ENCODE results near the gene LCN10.
A peak's percentile ranks its signal among the peaks of the same experiment; 100 is the strongest.

LCN10 gene

GRCh38 chr9:136722969-136723356 lies 19.8 kb downstream of the LCN10 start:
- H3K36me3 Mint-ChIP-seq: peaks cover 12% of the 10 kb centered on the region
- H3K4me3 Mint-ChIP-seq: no peak overlapping the region
- peaks cover 20% of the 10 kb centered on the region for H3K4me1 Mint-ChIP-seq
- H3K9me3 Mint-ChIP-seq: no peaks in the 10 kb centered on the region
- H3K27ac Mint-ChIP-seq: peak overlapping the region; percentile 35
- no peaks in the 10 kb centered on the region for H3K27me3 Mint-ChIP-seq

GRCh38 chr9:136722093-136722968 lies 20.4 kb downstream of the LCN10 start:
- H3K36me3 Mint-ChIP-seq: peaks cover 12% of the 10 kb centered on the region
- H3K9me3 Mint-ChIP-seq: no peaks in the 10 kb centered on the region
- H3K27ac Mint-ChIP-seq: no peak overlapping the region
- H3K27me3 Mint-ChIP-seq: no peaks in the 10 kb centered on the region
- H3K4me3 Mint-ChIP-seq: no peak overlapping the region
- H3K4me1 Mint-ChIP-seq: peaks cover 20% of the 10 kb centered on the region

GRCh38 chr9:136721339-136722092 lies 21.2 kb downstream of the LCN10 start:
- Mint-ChIP-seq H3K27me3 (no peaks in the 10 kb centered on the region), H3K9me3 (no peaks in the 10 kb centered on the region), H3K4me1 (peaks cover 15% of the 10 kb centered on the region), H3K27ac (no peak overlapping the region), H3K4me3 (no peak overlapping the region), H3K36me3 (peaks cover 7% of the 10 kb centered on the region)

GRCh38 chr9:136720898-136721338 lies 21.8 kb downstream of the LCN10 start:
- H3K27ac Mint-ChIP-seq: no peak overlapping the region
- peaks cover 13% of the 10 kb centered on the region for H3K4me1 Mint-ChIP-seq
- H3K9me3 Mint-ChIP-seq: no peaks in the 10 kb centered on the region
- peaks cover 5% of the 10 kb centered on the region for H3K36me3 Mint-ChIP-seq
- no peak overlapping the region for H3K4me3 Mint-ChIP-seq
- no peaks in the 10 kb centered on the region for H3K27me3 Mint-ChIP-seq

GRCh38 chr9:136720251-136720897 lies 22.4 kb downstream of the LCN10 start:
- H3K9me3 Mint-ChIP-seq: no peaks in the 10 kb centered on the region
- no peaks in the 10 kb centered on the region for H3K27me3 Mint-ChIP-seq
- no peak overlapping the region for H3K4me3 Mint-ChIP-seq
- H3K27ac Mint-ChIP-seq: no peak overlapping the region
- peaks cover 9% of the 10 kb centered on the region for H3K4me1 Mint-ChIP-seq
- peaks cover 5% of the 10 kb centered on the region for H3K36me3 Mint-ChIP-seq

GRCh38 chr9:136719195-136719880 lies 23.4 kb downstream of the LCN10 start:
- Mint-ChIP-seq H3K36me3 (peaks cover 4% of the 10 kb centered on the region), H3K4me1 (peaks cover 4% of the 10 kb centered on the region), H3K27ac (no peak overlapping the region), H3K4me3 (no peak overlapping the region), H3K9me3 (no peaks in the 10 kb centered on the region), H3K27me3 (no peaks in the 10 kb centered on the region)

- H3K4me1 Mint-ChIP-seq: no peaks in the 10 kb centered on the region
- no peak overlapping the region for H3K27ac Mint-ChIP-seq
Observed at GRCh38 chr9:136718345-136719194, 24.2 kb downstream of the LCN10 start.

GRCh38 chr9:136717399-136717798 lies 25.3 kb downstream of the LCN10 start:
- Mint-ChIP-seq H3K4me1 (no peaks in the 10 kb centered on the region), H3K4me3 (no peak overlapping the region), H3K9me3 (no peaks in the 10 kb centered on the region), H3K36me3 (no peaks in the 10 kb centered on the region), H3K27ac (no peak overlapping the region), H3K27me3 (no peaks in the 10 kb centered on the region)

More at GRCh38 chr9:136718345-136719194, 24.2 kb downstream of the LCN10 start:
- H3K4me3 Mint-ChIP-seq: no peak overlapping the region
- H3K36me3 Mint-ChIP-seq: no peaks in the 10 kb centered on the region
- H3K27me3 Mint-ChIP-seq: no peaks in the 10 kb centered on the region
- no peaks in the 10 kb centered on the region for H3K9me3 Mint-ChIP-seq

- no peaks in the 10 kb centered on the region for H3K36me3 Mint-ChIP-seq
- peaks cover 4% of the 10 kb centered on the region for H3K4me1 Mint-ChIP-seq
- no peaks in the 10 kb centered on the region for H3K9me3 Mint-ChIP-seq
- H3K27me3 Mint-ChIP-seq: peaks cover 11% of the 10 kb centered on the region
- no peak overlapping the region for H3K4me3 Mint-ChIP-seq
- H3K27ac Mint-ChIP-seq: no peak overlapping the region
Observed at GRCh38 chr9:136714893-136715274, 27.9 kb downstream of the LCN10 start.

- H3K27ac Mint-ChIP-seq: no peak overlapping the region
- H3K9me3 Mint-ChIP-seq: no peaks in the 10 kb centered on the region
- no peak overlapping the region for H3K4me3 Mint-ChIP-seq
- no peaks in the 10 kb centered on the region for H3K36me3 Mint-ChIP-seq
- peaks cover 11% of the 10 kb centered on the region for H3K27me3 Mint-ChIP-seq
- H3K4me1 Mint-ChIP-seq: peaks cover 4% of the 10 kb centered on the region
Observed at GRCh38 chr9:136714096-136714892, 28.4 kb downstream of the LCN10 start.

- peaks cover 4% of the 10 kb centered on the region for H3K4me1 Mint-ChIP-seq
- peaks cover 11% of the 10 kb centered on the region for H3K27me3 Mint-ChIP-seq
- no peaks in the 10 kb centered on the region for H3K9me3 Mint-ChIP-seq
- no peak overlapping the region for H3K4me3 Mint-ChIP-seq
- no peak overlapping the region for H3K27ac Mint-ChIP-seq
- H3K36me3 Mint-ChIP-seq: no peaks in the 10 kb centered on the region
Observed at GRCh38 chr9:136713550-136713949, 29.2 kb downstream of the LCN10 start.

GRCh38 chr9:136712690-136713544 lies 29.8 kb downstream of the LCN10 start:
- peaks cover 4% of the 10 kb centered on the region for H3K4me1 Mint-ChIP-seq
- H3K9me3 Mint-ChIP-seq: no peaks in the 10 kb centered on the region
- H3K36me3 Mint-ChIP-seq: no peaks in the 10 kb centered on the region
- H3K4me3 Mint-ChIP-seq: no peak overlapping the region
- no peak overlapping the region for H3K27ac Mint-ChIP-seq
- H3K27me3 Mint-ChIP-seq: peaks cover 11% of the 10 kb centered on the region
